Mesenchymal stem cell (in vitro differentiated cells and primary cell): Measurements from ENCODE around the gene SLC26A4.

ENCODE experiments used
- DNase-seq: peaks from one replicate; pipeline ENCODE4 v3.0.0-alpha.2; 2013
- H2AFZ ChIP-seq: one replicate; pipeline ENCODE4 v1.6.1; 2013; ENCODE audit warnings: low read depth, mild to moderate bottlenecking, control low read depth, inconsistent platforms, low read length, moderate library complexity
- H2AK5ac ChIP-seq: 2 replicates; pipeline ENCODE4 v1.6.1; 2013; ENCODE audit warnings: low read length, moderate library complexity, mild to moderate bottlenecking, inconsistent platforms; ENCODE audit not compliant: severe bottlenecking
- H2BK120ac ChIP-seq: one replicate; pipeline ENCODE4 v1.6.1; 2013; ENCODE audit warnings: low read depth, mild to moderate bottlenecking, inconsistent platforms, low read length, moderate library complexity
- H2BK12ac ChIP-seq, 2 experiments: one replicate each; pipeline ENCODE4 v1.6.1; 2013; ENCODE audit warnings: inconsistent platforms in 2 of 2, low read length in 2 of 2, mild to moderate bottlenecking in 2 of 2, moderate library complexity in 2 of 2, control low read depth in 1 of 2
- H2BK15ac ChIP-seq: one replicate; pipeline ENCODE4 v1.6.1; 2013; ENCODE audit warnings: mild to moderate bottlenecking, low read depth, inconsistent platforms; ENCODE audit not compliant: poor library complexity, severe bottlenecking
- H2BK5ac ChIP-seq: 2 replicates; pipeline ENCODE4 v1.6.1; 2013; ENCODE audit warnings: low read depth, mild to moderate bottlenecking, low read length, control low read depth, inconsistent platforms; ENCODE audit not compliant: poor library complexity, severe bottlenecking
- H3K14ac ChIP-seq, 2 experiments: one replicate each; pipeline ENCODE4 v1.6.1; 2013; ENCODE audit warnings: inconsistent platforms in 2 of 2, low read length in 2 of 2, control low read depth in 1 of 2, mild to moderate bottlenecking in 1 of 2, moderate library complexity in 1 of 2
- H3K18ac ChIP-seq, 2 experiments: one replicate each; pipeline ENCODE4 v1.6.1; 2013; ENCODE audit warnings: inconsistent platforms in 2 of 2, low read length in 2 of 2, control low read depth in 1 of 2, low read depth in 1 of 2, mild to moderate bottlenecking in 1 of 2
- H3K23ac ChIP-seq, 2 experiments: one replicate each; pipeline ENCODE4 v1.6.1; 2013; ENCODE audit warnings: inconsistent platforms in 2 of 2, low read length in 2 of 2, mild to moderate bottlenecking in 2 of 2, moderate library complexity in 2 of 2, control low read depth in 1 of 2
- H3K27ac ChIP-seq: 2 replicates; pipeline ENCODE4 v1.5.1; 2013; ENCODE audit warnings: mild to moderate bottlenecking, moderate library complexity, low read length, control low read depth, inconsistent platforms; ENCODE audit not compliant: poor library complexity, severe bottlenecking
- H3K27me3 ChIP-seq, 2 experiments: 2 replicates each; pipeline versions ENCODE4 v1.6.1 to v1.7.0; 2013; ENCODE audit warnings: low read length in 2 of 2, mild to moderate bottlenecking in 2 of 2, moderate library complexity in 2 of 2, control low read depth in 1 of 2, inconsistent platforms in 1 of 2; ENCODE audit not compliant: control insufficient read depth in 1 of 2, insufficient read depth in 1 of 2
- H3K36me3 ChIP-seq, 2 experiments: 2 replicates each; pipeline versions ENCODE4 v1.6.1 to v1.7.0; 2013; ENCODE audit warnings: low read length in 2 of 2, control low read depth in 1 of 2, inconsistent platforms in 1 of 2, low read depth in 1 of 2, mild to moderate bottlenecking in 1 of 2; ENCODE audit not compliant: insufficient read depth in 2 of 2, control insufficient read depth in 1 of 2
- H3K4ac ChIP-seq, 2 experiments: one replicate each; pipeline ENCODE4 v1.6.1; 2013; ENCODE audit warnings: inconsistent platforms in 2 of 2, low read length in 2 of 2, mild to moderate bottlenecking in 2 of 2, moderate library complexity in 2 of 2, control low read depth in 1 of 2, low read depth in 1 of 2
- H3K4me1 ChIP-seq: 2 replicates; pipeline ENCODE4 v1.6.1; 2013; ENCODE audit warnings: low read depth, low read length, control low read depth; ENCODE audit not compliant: control insufficient read depth, insufficient read depth
- H3K4me2 ChIP-seq: 2 replicates; pipeline ENCODE4 v1.6.1; 2013; ENCODE audit warnings: low read length, mild to moderate bottlenecking, inconsistent platforms; ENCODE audit not compliant: poor library complexity, severe bottlenecking
- H3K4me3 ChIP-seq, 2 experiments: 2 replicates each; pipeline versions ENCODE4 v1.5.1 to v1.7.0; 2013; ENCODE audit warnings: low read length in 2 of 2, mild to moderate bottlenecking in 2 of 2, control low read depth in 1 of 2, low read depth in 1 of 2; ENCODE audit not compliant: insufficient read depth in 1 of 2
- H3K79me1 ChIP-seq: replicated peaks from 2 replicates; pipeline ENCODE4 v1.6.1; 2013; ENCODE audit warnings: mild to moderate bottlenecking, control low read depth, low read length, inconsistent platforms; ENCODE audit not compliant: poor library complexity, severe bottlenecking
- H3K9ac ChIP-seq: 2 replicates; pipeline ENCODE4 v1.7.0; 2013; ENCODE audit warnings: mild to moderate bottlenecking, low read length, moderate library complexity
- H3K9me3 ChIP-seq: 2 replicates; pipeline ENCODE4 v1.7.0; 2013; ENCODE audit warnings: mild to moderate bottlenecking, low read length; ENCODE audit not compliant: control insufficient read depth
- H4K8ac ChIP-seq: one replicate; pipeline ENCODE4 v1.6.1; 2013; ENCODE audit warnings: inconsistent platforms, mild to moderate bottlenecking, low read length, moderate library complexity
- H4K91ac ChIP-seq: one replicate; pipeline ENCODE4 v1.6.1; 2013; ENCODE audit warnings: mild to moderate bottlenecking, low read length, inconsistent platforms
- WGBS: methylation state at CpG from one replicate; pipeline ENCODE4 v1.1.7; 2013; ENCODE audit warnings: mixed read lengths; 5-methylcytosine and 5-hydroxymethylcytosine counted together

The SLC26A4 gene

DNA sequence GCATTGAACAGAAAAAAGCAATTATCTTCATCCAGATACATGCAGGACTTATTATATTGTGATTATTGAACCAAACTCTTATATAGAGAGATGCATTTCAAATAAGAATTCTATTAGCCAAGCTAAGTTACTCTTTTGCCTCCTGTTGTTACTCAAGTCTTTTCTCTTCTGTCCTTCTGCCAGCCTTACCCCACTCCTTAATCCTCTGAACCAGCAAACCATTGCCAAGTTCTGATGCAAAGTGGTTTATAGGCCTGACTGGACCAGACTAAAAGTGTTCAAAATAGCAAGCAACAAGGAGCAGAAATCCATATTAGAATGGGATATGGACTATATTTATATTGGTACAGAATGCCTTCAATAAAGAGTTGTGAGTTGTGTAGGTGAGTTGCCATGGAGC lies 2.2 kb upstream of the SLC26A4 start:
- H3K27ac ChIP-seq = no peak overlapping the region
- no peaks in the 10 kb centered on the region for H3K36me3 ChIP-seq
- H3K4me2 ChIP-seq = no peak overlapping the region
- no peak overlapping the region for H2BK15ac ChIP-seq
- no peak overlapping the region for H2BK12ac ChIP-seq
- H3K9me3 ChIP-seq = no peaks in the 10 kb centered on the region
- peaks cover 16% of the 10 kb centered on the region for H3K4me1 ChIP-seq
- H2AFZ ChIP-seq = no peak overlapping the region
- H3K27me3 ChIP-seq = peaks cover 26 to 48% of the 10 kb centered on the region in 2 experiments
- no peak overlapping the region for H3K4ac ChIP-seq
- no peak overlapping the region for H3K23ac ChIP-seq
- H2AK5ac ChIP-seq = no peak overlapping the region
- no peaks in the 10 kb centered on the region for H3K79me1 ChIP-seq
- H3K14ac ChIP-seq = no peak overlapping the region
- no peak overlapping the region for H4K8ac ChIP-seq
- no peak overlapping the region for H2BK120ac ChIP-seq
- H2BK5ac ChIP-seq = no peak overlapping the region
- H3K18ac ChIP-seq = no peak overlapping the region
- H4K91ac ChIP-seq = no peak overlapping the region
- no peak overlapping the region for H3K9ac ChIP-seq
- DNase-seq = no peak
- H3K4me3 ChIP-seq = no peak overlapping the region

DNA sequence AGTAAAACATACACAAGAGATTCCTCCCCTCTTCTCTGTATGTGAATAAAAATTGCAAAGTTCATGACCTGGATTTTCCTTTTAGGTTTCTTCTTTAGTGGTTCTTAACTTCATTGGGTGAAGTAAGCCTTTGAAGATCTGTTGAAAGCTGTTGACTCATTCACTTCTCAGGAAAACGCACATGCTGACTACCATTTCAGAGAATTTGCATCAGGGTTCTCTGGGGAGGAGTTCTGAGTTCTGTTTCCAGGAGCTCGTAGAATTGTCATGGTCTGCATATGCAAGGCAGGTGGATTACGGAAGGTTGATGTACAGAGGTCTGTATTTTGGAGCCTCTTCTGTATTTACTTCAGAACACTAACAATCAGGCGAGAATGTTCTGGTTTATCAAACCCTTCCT lies 962 bp upstream of the SLC26A4 start:
- Histone ChIP-seq H3K23ac (no peak overlapping the region), H3K27me3 (peaks cover 26 to 56% of the 10 kb centered on the region in 2 experiments)

DNA sequence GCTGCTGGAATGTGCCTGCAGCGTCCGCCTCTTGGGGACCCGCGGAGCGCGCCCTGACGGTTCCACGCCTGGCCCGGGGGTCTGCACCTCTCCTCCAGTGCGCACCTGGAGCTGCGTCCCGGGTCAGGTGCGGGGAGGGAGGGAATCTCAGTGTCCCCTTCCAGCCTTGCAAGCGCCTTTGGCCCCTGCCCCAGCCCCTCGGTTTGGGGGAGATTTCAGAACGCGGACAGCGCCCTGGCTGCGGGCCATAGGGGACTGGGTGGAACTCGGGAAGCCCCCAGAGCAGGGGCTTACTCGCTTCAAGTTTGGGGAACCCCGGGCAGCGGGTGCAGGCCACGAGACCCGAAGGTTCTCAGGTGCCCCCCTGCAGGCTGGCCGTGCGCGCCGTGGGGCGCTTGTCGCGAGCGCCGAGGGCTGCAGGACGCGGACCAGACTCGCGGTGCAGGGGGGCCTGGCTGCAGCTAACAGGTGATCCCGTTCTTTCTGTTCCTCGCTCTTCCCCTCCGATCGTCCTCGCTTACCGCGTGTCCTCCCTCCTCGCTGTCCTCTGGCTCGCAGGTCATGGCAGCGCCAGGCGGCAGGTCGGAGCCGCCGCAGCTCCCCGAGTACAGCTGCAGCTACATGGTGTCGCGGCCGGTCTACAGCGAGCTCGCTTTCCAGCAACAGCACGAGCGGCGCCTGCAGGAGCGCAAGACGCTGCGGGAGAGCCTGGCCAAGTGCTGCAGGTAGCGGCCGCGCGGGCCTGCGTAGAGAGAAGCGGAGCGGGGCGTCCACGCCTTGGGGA lies 645 bp downstream of the SLC26A4 start:
- peaks cover 16% of the 10 kb centered on the region for H3K4me1 ChIP-seq
- WGBS = under 1% methylated on average over 64 of the region's 73 CpGs
- H3K18ac ChIP-seq = no peak overlapping the region
- H2BK5ac ChIP-seq = no peak overlapping the region
- peak overlapping the region; percentile 85 for H3K4me2 ChIP-seq
- H3K4me3 ChIP-seq = peak overlapping the region; percentile 44 to 77
- H2BK12ac ChIP-seq = no peak overlapping the region
- peak overlapping the region in 1 of 2 experiments; percentile 26 for H3K14ac ChIP-seq
- H2AK5ac ChIP-seq = no peak overlapping the region
- peaks cover 26 to 61% of the 10 kb centered on the region in 2 experiments for H3K27me3 ChIP-seq
- no peak overlapping the region for H3K27ac ChIP-seq
- H4K91ac ChIP-seq = no peak overlapping the region
- no peak overlapping the region for H2BK15ac ChIP-seq
- H4K8ac ChIP-seq = no peak overlapping the region
- H3K9ac ChIP-seq = peak overlapping the region; percentile 33
- no peak overlapping the region for H3K4ac ChIP-seq
- H3K9me3 ChIP-seq = no peaks in the 10 kb centered on the region
- no peaks in the 10 kb centered on the region for H3K36me3 ChIP-seq
- peak; percentile 48 for DNase-seq
- no peak overlapping the region for H2BK120ac ChIP-seq
- H3K79me1 ChIP-seq = no peaks in the 10 kb centered on the region
- peak overlapping the region; percentile 18 for H2AFZ ChIP-seq
- no peak overlapping the region for H3K23ac ChIP-seq

More for the DNA sequence above, 962 bp upstream of the SLC26A4 start:
- Histone ChIP-seq H3K14ac (no peak overlapping the region), H3K4me1 (peaks cover 16% of the 10 kb centered on the region), H3K79me1 (no peaks in the 10 kb centered on the region), H3K18ac (no peak overlapping the region), H3K4me3 (no peak overlapping the region), H2AK5ac (no peak overlapping the region), H4K91ac (no peak overlapping the region), H2BK15ac (no peak overlapping the region), H2AFZ (no peak overlapping the region), H4K8ac (no peak overlapping the region), H3K27ac (no peak overlapping the region), H3K36me3 (no peaks in the 10 kb centered on the region), H3K9me3 (no peaks in the 10 kb centered on the region), H2BK12ac (no peak overlapping the region), H3K4me2 (no peak overlapping the region), H3K9ac (no peak overlapping the region), H2BK5ac (no peak overlapping the region), H3K4ac (no peak overlapping the region), H2BK120ac (no peak overlapping the region)
- 45% methylated on average over 3 of the region's 4 CpGs for WGBS
- peak; percentile 66 for DNase-seq

GRCh38 chr7:107661865-107662379 lies 1.3 kb downstream of the SLC26A4 start:
- Histone ChIP-seq H3K18ac (no peak overlapping the region), H3K79me1 (no peaks in the 10 kb centered on the region), H3K14ac (no peak overlapping the region), H2BK15ac (no peak overlapping the region), H3K27ac (no peak overlapping the region), H3K9me3 (no peaks in the 10 kb centered on the region), H3K27me3 (peaks cover 26 to 67% of the 10 kb centered on the region in 2 experiments), H3K23ac (no peak overlapping the region), H3K4me2 (peak overlapping the region; percentile 85), H2BK5ac (no peak overlapping the region), H2AK5ac (no peak overlapping the region), H2BK120ac (no peak overlapping the region), H2BK12ac (no peak overlapping the region), H2AFZ (peak overlapping the region; percentile 18), H3K9ac (peak overlapping the region; percentile 33), H3K36me3 (no peaks in the 10 kb centered on the region), H4K91ac (no peak overlapping the region), H3K4me1 (peaks cover 16% of the 10 kb centered on the region), H4K8ac (no peak overlapping the region), H3K4me3 (peak overlapping the region; percentile 44 to 77), H3K4ac (no peak overlapping the region)
- DNase-seq = no peak
- WGBS = 17% methylated on average over 20 of the region's 20 CpGs
